AG04450 (cell line): ENCODE results near the gene MAP7. TPM values are rescaled to one million over a fixed set of nuclear protein-coding genes. Genes with fewer than 3 reads are reported as not detected.
"Not testable (repeated sequence)": the region's sequence is repeated elsewhere in the genome, so short reads cannot be mapped to it uniquely, and the experiment has no call there.

Experiments used
- CTCF ChIA-PET: fragments of 300-600, 350-600 bp; formaldehyde crosslinking; extraction: SDS; loops from one replicate; lab custom pipeline; 2022; ENCODE audit warnings: antibody characterized with exemption, inconsistent platforms; lab: Charles Lee
- POLR2A ChIA-PET: fragments of 350-600 bp; formaldehyde crosslinking; extraction: SDS; loops from one replicate; lab custom pipeline; 2021; ENCODE audit warnings: antibody characterized with exemption, inconsistent platforms; lab: Yijun Ruan, JAX
- DNase-seq: peaks from one replicate; pipeline ENCODE4 v3.0.0-alpha.2; 2011; ENCODE audit warnings: low read depth, low spot score
- H3K27ac ChIP-seq: one replicate; pipeline ENCODE4 v1.5.1; 2012; ENCODE audit warnings: low read depth, low read length, control low read depth
- H3K27me3 ChIP-seq: one replicate; pipeline ENCODE4 v1.6.0; 2012; ENCODE audit warnings: low read length; ENCODE audit not compliant: control insufficient read depth, insufficient read depth
- H3K4me3 ChIP-seq: 2 replicates; pipeline ENCODE4 v1.5.1; 2011; ENCODE audit warnings: mild to moderate bottlenecking, low read depth, low read length, control low read depth
- H3K9me3 ChIP-seq: 2 replicates; pipeline ENCODE4 v1.5.1; 2012; ENCODE audit warnings: low read length; ENCODE audit not compliant: control insufficient read depth, insufficient read depth
- polyA plus RNA-seq: library from polyadenylated mRNA; depleted of rRNA; stranded (reverse); fragments of >200 nt; gene quantifications from 2 replicates; pipeline ENCODE4 v1.2.3, GENCODE V29; 2011
- TF ChIP-seq, protein P1 (sequence below): IDR thresholded peaks from 2 replicates; pipeline ENCODE4 v1.5.1; 2011; ENCODE audit warnings: low read depth, low read length, control low read depth, inconsistent platforms

Gene MAP7
- polyA plus RNA-seq, 1 experiment, result 0.30 TPM

DNA sequence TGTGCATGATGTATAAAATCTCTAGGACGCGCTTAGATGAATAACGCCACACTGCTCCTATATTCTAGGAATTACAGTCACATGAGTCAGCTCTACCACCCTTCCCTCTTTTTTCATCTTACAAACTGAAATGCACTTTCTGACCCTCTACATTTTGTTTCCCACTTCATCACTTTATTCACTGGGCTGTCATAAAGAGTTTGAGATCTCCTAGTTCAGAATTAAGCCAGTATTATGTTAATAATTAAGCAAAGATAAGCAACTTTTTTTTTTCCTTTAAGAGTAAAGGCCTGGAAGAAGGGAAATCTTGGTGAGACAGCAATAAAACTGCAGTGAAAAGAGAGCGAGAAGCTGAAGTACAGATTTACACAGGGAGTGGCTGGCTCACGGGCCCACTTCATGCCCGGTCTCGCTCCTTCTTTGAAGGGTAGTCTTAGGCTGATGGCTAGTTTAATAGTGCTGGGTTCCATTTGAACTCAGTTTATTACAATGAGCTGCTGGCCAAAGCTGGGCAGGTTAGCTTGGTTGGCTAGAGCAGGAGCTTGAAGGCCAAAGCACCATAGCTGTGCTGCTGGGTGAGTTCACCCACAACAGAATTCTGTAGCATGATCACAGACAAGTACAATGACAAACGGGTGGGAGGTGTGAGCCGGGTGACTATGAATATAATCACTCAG, 110.6 kb downstream of the MAP7 start:
- CTCF ChIA-PET, result no interaction called here
- no peak for DNase-seq
- peaks cover 6% of the 10 kb centered on the region for H3K27me3 ChIP-seq
- POLR2A ChIA-PET, result no interaction called here
- TF ChIP-seq, protein P1, sequence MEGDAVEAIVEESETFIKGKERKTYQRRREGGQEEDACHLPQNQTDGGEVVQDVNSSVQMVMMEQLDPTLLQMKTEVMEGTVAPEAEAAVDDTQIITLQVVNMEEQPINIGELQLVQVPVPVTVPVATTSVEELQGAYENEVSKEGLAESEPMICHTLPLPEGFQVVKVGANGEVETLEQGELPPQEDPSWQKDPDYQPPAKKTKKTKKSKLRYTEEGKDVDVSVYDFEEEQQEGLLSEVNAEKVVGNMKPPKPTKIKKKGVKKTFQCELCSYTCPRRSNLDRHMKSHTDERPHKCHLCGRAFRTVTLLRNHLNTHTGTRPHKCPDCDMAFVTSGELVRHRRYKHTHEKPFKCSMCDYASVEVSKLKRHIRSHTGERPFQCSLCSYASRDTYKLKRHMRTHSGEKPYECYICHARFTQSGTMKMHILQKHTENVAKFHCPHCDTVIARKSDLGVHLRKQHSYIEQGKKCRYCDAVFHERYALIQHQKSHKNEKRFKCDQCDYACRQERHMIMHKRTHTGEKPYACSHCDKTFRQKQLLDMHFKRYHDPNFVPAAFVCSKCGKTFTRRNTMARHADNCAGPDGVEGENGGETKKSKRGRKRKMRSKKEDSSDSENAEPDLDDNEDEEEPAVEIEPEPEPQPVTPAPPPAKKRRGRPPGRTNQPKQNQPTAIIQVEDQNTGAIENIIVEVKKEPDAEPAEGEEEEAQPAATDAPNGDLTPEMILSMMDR, result no peak
- H3K9me3 ChIP-seq, result no peaks in the 10 kb centered on the region
- no peak overlapping the region for H3K4me3 ChIP-seq
- H3K27ac ChIP-seq, result no peak overlapping the region

DNA sequence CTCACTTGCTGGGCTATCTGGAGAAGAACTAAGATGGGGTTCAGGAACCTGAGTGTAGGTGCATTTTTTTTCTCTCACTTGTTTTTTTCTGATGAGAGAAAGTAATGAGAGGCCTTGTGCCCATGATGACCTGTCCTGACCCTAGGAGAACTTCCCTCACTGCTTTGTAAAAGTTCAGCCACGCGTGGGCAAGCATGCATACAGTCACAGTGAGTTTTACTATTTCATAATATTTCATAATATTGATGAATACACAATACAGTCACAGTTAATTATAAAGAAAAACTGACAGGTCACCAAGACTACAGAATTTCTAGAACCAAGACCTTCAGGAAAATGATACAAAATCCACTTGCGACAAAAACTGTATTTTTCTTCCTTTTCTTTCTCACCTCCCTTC, 111.8 kb downstream of the MAP7 start:
- Histone ChIP-seq H3K27ac (no peak overlapping the region), H3K9me3 (no peaks in the 10 kb centered on the region), H3K27me3 (peaks cover 9% of the 10 kb centered on the region), H3K4me3 (no peak overlapping the region)
- no peak for DNase-seq
- TF ChIP-seq, protein P1, result no peak
- ChIA-PET CTCF (no interaction called here), POLR2A (no interaction called here)

DNA sequence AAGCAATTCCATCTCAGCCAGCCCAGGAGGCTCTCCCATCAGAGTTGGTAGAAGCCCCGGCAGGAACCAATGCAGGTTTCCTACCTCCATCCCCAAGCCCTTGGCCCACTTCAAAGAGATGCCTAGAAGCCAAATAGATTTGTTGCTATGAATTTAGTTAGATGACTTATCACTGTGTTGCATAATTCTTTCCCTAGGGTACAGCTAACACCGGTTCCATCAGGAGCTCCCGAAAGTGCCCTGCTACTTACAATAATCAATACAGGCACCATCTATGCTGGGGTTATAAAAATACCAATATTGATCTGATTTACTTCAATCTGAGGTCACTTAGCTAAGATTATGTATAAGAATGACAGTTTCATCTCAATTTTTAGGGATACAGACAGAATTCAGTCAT, 113.0 kb downstream of the MAP7 start:
- Histone ChIP-seq H3K9me3 (no peaks in the 10 kb centered on the region), H3K27ac (no peak overlapping the region), H3K4me3 (no peak overlapping the region), H3K27me3 (peaks cover 9% of the 10 kb centered on the region)
- TF ChIP-seq, protein P1, result no peak
- no peak for DNase-seq
- CTCF ChIA-PET, result interaction anchor here (0.7 kb wide), 1 partner anchor 89 kb away, joined by 3 read pairs; no protein-coding TSS in a partner anchor
- POLR2A ChIA-PET, result no interaction called here

DNA sequence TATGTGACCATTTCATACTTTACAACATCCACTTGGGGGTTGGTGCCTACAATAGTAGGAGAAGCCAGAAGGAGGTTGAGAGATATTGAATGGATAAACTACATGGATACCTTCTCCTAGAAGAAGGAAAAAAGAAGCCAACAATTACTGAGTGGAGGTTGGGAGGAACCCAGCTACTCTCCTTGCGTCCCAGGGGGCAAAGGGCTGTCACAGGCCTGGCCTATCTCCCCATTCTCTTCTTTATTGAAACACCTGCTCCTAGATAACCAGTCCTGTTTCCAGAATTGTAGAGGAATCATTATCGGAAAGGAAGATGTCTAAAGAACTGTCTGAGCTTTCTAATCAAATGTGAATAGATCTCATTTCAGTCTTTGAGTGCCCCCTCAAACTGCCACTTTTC, 115.1 kb downstream of the MAP7 start:
- no peak for DNase-seq
- H3K27ac ChIP-seq, result no peak overlapping the region
- TF ChIP-seq, protein P1, result no peak
- no peaks in the 10 kb centered on the region for H3K9me3 ChIP-seq
- ChIA-PET POLR2A (no interaction called here), CTCF (interaction anchor here (0.8 kb wide), 1 partner anchor 31 kb away, joined by 7 read pairs; no protein-coding TSS in a partner anchor)
- H3K4me3 ChIP-seq, result no peak overlapping the region
- H3K27me3 ChIP-seq, result peaks cover 12% of the 10 kb centered on the region

DNA sequence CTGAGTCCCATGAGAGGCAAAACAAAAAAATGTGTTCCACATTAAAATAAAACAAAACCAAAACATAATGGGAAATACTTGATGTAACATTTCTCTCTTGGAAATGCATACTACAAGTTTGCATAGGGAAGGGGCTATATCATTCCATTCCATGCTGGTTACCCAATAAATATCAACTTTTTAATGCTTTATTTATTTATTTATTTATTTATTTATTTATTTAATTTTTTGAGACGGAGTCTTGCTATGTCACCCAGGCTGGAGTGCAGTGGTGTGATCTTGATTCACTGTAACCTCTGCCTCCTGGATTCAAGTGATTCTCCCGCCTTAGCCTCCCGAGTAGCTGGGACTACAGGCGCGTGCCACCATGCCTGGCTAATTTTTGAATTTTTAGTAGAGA, 118.9 kb downstream of the MAP7 start:
- POLR2A ChIA-PET, DNase-seq, H3K9me3 ChIP-seq, H3K4me3 ChIP-seq, H3K27ac ChIP-seq, CTCF ChIA-PET: not testable (repeated sequence)
- peaks cover 16% of the 10 kb centered on the region for H3K27me3 ChIP-seq
